ENCODE results near the gene MEGF10. TPM values are rescaled to one million over a fixed set of nuclear protein-coding genes. Genes with fewer than 3 reads are reported as not detected.

Gene MEGF10
- polyA plus RNA-seq, 5 donors: 1.0 to 1.8 (median 1.5) TPM

DNA sequence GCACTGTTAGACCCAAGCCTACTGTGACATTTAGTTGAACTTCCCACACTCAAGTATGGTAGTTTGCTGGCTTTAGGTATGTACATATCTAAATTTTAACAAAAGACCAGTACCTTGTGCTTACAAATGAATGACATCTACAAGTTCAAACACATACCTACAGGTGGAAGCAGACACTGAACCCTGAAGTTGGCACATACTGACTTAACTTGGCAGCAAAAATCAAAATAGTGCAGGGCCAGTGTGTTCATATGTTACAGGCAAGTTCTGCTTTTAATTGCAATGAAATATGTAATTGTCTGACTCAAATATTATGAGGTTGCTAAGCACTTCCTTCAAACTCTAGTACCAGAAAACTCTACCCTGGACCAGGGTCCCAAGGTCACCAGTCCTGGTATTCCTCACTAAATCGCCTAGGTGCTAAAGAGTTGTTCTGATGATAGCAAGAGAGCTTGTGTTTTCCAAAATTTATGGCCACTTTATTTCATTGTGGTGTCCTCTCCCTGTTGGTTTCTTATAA, 77.4 kb downstream of the MEGF10 start:
- no peak for DNase-seq

DNA sequence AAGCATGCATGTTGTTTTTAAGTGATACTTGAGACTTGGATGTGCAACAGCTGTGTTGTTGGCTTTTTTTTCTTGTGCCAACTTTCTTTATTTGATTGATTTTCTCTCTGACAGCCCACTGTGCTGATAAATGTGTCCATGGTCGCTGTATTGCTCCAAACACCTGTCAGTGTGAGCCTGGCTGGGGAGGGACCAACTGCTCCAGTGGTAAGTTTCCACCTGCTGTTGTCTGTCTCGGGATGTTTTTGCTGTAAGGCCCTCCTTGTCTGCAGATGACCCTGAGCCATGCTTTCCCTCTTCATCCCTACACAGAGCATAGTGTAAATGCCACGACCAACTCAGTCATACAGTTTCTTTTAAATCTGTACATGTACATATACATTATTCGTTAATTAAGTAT, 79.2 kb downstream of the MEGF10 start:
- no peak for DNase-seq

DNA sequence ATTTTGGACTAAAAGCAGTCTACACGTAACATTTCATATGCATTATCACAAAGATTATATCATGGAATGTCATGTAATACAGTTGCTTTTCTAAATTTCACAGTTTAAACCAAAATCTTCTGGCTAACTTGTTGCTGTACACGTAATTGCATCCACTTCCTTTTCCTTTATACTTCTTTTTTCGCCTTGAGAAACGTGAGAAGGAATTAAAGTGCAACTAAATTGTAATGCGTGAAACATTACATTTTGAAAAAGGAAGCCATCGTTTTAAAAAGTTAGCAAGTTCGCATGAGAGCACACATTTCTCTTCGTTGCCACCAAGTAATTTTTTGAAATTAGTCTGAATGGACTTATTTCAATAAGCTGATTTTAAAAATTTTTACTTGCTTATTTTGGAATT, 80.0 kb downstream of the MEGF10 start:
- DNase-seq: no peak

- no peak for DNase-seq
Measured at GRCh38 chr5:127373858-127374491, 83.4 kb downstream of the MEGF10 start.

GRCh38 chr5:127375124-127375523, 84.5 kb downstream of the MEGF10 start:
- DNase-seq: no peak

DNA sequence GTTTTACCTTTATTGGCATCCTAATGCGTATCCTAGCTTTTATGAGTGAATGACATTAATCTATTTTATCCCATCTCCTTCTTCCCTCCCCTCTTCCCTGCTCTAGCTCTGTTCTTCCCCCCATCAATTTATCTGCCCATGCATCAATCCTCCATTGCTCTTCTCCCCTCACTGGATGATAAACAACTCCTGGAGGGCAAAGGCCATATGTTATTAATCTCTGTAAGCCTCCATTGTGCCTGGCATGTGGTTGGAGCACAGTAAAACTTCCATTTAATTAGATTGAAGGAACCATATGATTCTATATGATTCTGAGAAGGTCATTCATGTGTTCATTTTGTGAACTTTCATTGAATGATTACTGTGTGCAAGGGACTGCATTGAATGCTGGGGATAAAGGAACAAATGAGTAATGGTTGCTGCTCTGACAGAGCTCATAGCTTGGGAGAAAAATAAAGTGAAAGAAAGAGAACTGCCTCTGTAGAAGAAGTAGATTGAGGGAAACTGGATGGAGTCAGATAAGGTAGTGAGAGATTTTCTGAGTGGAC, 85.0 kb downstream of the MEGF10 start:
- no peak for DNase-seq

GRCh38 chr5:127377651-127378050, 87.1 kb downstream of the MEGF10 start:
- DNase-seq: no peak

GRCh38 chr5:127385936-127386335, 95.3 kb downstream of the MEGF10 start:
- no peak for DNase-seq

- no peak for DNase-seq
Measured at GRCh38 chr5:127386557-127386956, 96.0 kb downstream of the MEGF10 start.

DNA sequence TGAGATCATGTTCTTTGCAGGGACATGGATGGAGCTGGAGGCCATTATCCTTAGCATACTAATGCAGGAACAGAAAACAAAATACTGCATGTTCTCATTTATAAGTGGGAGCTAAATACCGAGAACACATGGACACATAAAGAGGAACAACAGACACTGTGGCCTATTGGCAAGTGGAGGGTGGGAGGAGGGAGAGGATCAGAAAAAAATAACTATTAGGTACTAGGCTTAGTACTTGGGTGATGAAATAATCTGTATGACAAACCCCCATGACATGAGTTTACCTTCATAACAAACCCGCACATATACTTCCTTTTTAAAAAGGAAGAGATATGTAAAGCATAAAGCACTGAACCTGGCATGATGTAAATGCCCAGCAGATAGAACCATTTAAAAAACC, 99.0 kb downstream of the MEGF10 start:
- no peak for DNase-seq

DNA sequence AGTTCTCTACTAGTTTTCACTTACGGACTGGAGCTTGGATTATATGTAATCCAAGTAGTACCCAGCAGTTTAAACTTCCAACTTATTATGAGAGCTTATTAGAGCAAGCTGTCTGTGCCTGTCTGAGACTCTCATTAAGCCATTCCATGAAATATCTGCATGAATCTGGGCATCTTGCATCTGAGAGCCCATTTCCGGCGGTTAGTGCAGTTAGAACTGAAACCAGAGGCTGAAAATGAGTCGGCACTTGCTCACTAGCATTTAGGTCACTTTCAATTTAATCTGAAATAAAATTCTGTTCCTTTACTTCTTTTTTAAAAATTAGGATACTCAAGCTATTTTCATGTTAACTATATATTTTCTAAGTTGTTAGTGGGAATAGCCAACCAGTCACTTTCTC, 102.2 kb downstream of the MEGF10 start:
- DNase-seq: no peak

- DNase-seq: no peak
Measured at GRCh38 chr5:127396490-127397155, 106.0 kb downstream of the MEGF10 start.

- DNase-seq: no peak
Measured at GRCh38 chr5:127398508-127398907, 107.9 kb downstream of the MEGF10 start.

GRCh38 chr5:127399068-127399467, 108.5 kb downstream of the MEGF10 start:
- no peak for DNase-seq

GRCh38 chr5:127400539-127400938, 109.9 kb downstream of the MEGF10 start:
- DNase-seq: no peak

GRCh38 chr5:127400946-127401670, 110.5 kb downstream of the MEGF10 start:
- DNase-seq: no peak

- no peak for DNase-seq
Measured at GRCh38 chr5:127402361-127402760, 111.8 kb downstream of the MEGF10 start.

DNA sequence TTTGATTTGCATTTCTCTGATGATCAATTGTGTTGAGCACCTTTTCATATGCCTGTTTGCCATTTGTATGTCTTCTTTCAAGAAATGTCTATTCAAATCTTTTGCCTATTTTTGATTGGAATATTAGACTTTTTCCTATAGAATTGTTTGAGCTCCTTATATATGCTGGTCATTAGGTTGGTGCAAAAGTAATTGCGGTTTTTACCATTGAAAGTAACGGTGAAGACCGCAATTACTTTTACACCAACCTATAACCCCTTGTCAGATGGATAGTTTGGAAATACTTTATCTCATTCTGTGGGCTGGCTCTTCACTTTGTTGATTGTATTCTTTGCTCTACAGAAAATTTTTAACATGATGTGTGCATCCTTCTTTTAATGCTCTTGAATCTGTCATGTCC, 113.6 kb downstream of the MEGF10 start:
- DNase-seq: no peak

GRCh38 chr5:127406326-127407121, 115.9 kb downstream of the MEGF10 start:
- DNase-seq: no peak

- no peak for DNase-seq
Measured at GRCh38 chr5:127409246-127409917, 118.8 kb downstream of the MEGF10 start.
